ENCODE data around the gene RAB20. TPM values are rescaled to one million over a fixed set of nuclear protein-coding genes. Genes with fewer than 3 reads are reported as not detected.

Gene RAB20
- total RNA-seq, 1 experiment from 2014 or later = 10.6 TPM

DNA sequence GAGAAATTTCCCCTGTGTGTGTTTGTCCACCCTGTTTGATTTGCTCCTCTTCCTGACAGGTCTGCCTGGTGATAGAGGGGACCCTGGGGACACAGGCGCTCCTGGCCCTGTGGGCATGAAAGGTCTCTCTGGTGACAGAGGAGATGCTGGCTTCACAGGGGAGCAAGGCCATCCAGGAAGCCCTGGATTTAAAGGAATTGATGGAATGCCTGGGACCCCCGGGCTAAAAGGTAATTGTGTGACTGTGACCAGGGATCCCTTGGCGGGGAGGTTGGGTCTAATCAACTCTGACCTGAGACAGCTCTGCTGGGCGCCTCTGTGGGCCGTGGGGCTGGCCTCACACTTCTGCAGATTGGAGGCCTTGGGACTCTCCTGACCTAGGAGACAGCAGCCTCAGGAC lies 81.4 kb downstream of the RAB20 start:
- CTCF ChIA-PET = no interaction called here
- POLR2A ChIA-PET = no interaction called here
- RAD21 ChIA-PET (ENCODE audit: low non-redundant PET in 1 of 2, low total read pairs in 2 of 2, uncharacterized antibody in 2 of 2, unreplicated experiment in 2 of 2) = no interaction called here
- no peaks in the 10 kb centered on the region for H3K4me1 ChIP-seq (ENCODE audit: control insufficient read depth in 1 of 2, insufficient read depth in 2 of 2, low read length in 2 of 2)
- no peak for DNase-seq (ENCODE audit: low read depth, low spot score)
- H4K20me1 ChIP-seq (ENCODE audit: insufficient read depth) = no peaks in the 10 kb centered on the region
- no peak overlapping the region for H2AFZ ChIP-seq (ENCODE audit: low read depth, low read length, poor library complexity, severe bottlenecking)
- ATAC-seq = no peak
- no peak for TF ChIP-seq ZNF274 (IDR thresholded peaks at IDR 0.05; ENCODE audit: low read depth, low read length)
- no peak overlapping the region for H3K4me2 ChIP-seq (ENCODE audit: low read length)
- no peak overlapping the region for H3K27ac ChIP-seq (ENCODE audit: low read depth, low read length)
- H3K4me3 ChIP-seq (replicated peaks in 1 of 2; ENCODE audit: low read depth in 1 of 2, low read length in 2 of 2) = no peak overlapping the region
- no peaks in the 10 kb centered on the region for H3K9me2 ChIP-seq (ENCODE audit: insufficient read depth)
- BruUV-seq (replicated peaks) = no TSS peak
- no peaks in the 10 kb centered on the region for H3K79me2 ChIP-seq (ENCODE audit: insufficient read depth, low read length)
- intact Hi-C loops (cut with micrococcal nuclease) = no loop called here
- H3K36me3 ChIP-seq (ENCODE audit: control insufficient read depth in 1 of 2, insufficient read depth in 2 of 2, low read length in 2 of 2) = no peaks in the 10 kb centered on the region
- no peak overlapping the region for H3K9ac ChIP-seq (ENCODE audit: low read length)
- no peaks in the 10 kb centered on the region for H3K9me3 ChIP-seq (ENCODE audit: control insufficient read depth in 1 of 2, insufficient read depth in 1 of 2, low read depth in 1 of 2, low read length in 2 of 2)
- H3K27me3 ChIP-seq (ENCODE audit: insufficient read depth, low read length) = peaks cover 9% of the 10 kb centered on the region; the same call in 1 of the 2 replicates

DNA sequence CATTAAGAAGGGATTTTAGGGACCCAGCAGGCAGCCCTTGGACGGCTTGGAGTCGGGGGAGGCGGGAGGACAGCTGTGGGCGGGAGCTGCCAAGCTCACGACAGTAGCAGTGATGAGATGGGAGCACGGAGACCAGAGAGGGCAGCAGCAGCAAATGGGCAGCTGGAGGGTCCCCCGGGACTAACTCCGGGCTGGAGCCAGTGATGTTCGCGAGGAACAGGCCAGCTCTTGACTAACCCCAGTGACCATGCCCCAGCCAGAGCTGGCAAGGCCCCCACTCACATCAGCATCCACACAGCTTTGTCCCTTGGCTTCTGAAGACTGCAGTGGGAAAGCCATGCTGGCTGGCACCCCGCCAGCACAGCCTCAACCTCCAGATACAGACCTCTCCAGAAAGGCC lies 81.9 kb downstream of the RAB20 start:
- no TSS peak for BruUV-seq (replicated peaks)
- DNase-seq (ENCODE audit: low read depth, low spot score) (no peak), ATAC-seq (no peak)
- H3K36me3 ChIP-seq (ENCODE audit: control insufficient read depth in 1 of 2, insufficient read depth in 2 of 2, low read length in 2 of 2) = no peaks in the 10 kb centered on the region
- no peaks in the 10 kb centered on the region for H3K79me2 ChIP-seq (ENCODE audit: insufficient read depth, low read length)
- CTCF ChIA-PET = no interaction called here
- no peaks in the 10 kb centered on the region for H4K20me1 ChIP-seq (ENCODE audit: insufficient read depth)
- no peak overlapping the region for H3K4me2 ChIP-seq (ENCODE audit: low read length)
- H3K9me3 ChIP-seq (ENCODE audit: control insufficient read depth in 1 of 2, insufficient read depth in 1 of 2, low read depth in 1 of 2, low read length in 2 of 2) = no peaks in the 10 kb centered on the region
- intact Hi-C loops (cut with micrococcal nuclease) = no loop called here
- H3K4me3 ChIP-seq (replicated peaks in 1 of 2; ENCODE audit: low read depth in 1 of 2, low read length in 2 of 2) = no peak overlapping the region
- POLR2A ChIA-PET = no interaction called here
- no peaks in the 10 kb centered on the region for H3K4me1 ChIP-seq (ENCODE audit: control insufficient read depth in 1 of 2, insufficient read depth in 2 of 2, low read length in 2 of 2)
- no peak overlapping the region for H3K27ac ChIP-seq (ENCODE audit: low read depth, low read length)
- H2AFZ ChIP-seq (ENCODE audit: low read depth, low read length, poor library complexity, severe bottlenecking) = no peak overlapping the region
- RAD21 ChIA-PET (ENCODE audit: low non-redundant PET in 1 of 2, low total read pairs in 2 of 2, uncharacterized antibody in 2 of 2, unreplicated experiment in 2 of 2) = no interaction called here
- H3K9me2 ChIP-seq (ENCODE audit: insufficient read depth) = no peaks in the 10 kb centered on the region
- no peak for TF ChIP-seq TCF7L2 (IDR thresholded peaks at IDR 0.05; ENCODE audit: borderline replicate concordance, extremely low read depth, insufficient read depth, insufficient read length)
- TF ChIP-seq JUND (IDR thresholded peaks at IDR 0.05) = no peak
- TF ChIP-seq POLR2AphosphoS5 (IDR thresholded peaks at IDR 0.05; ENCODE audit: low read depth, low read length) = no peak
- TF ChIP-seq SIN3A (IDR thresholded peaks at IDR 0.05; ENCODE audit: low read depth) = no peak
- no peak for TF ChIP-seq RAD21 (IDR thresholded peaks at IDR 0.05; ENCODE audit: low read depth)
- no peak for TF ChIP-seq ZFX (IDR thresholded peaks at IDR 0.05)
- TF ChIP-seq ELF1 (IDR thresholded peaks at IDR 0.05; ENCODE audit: borderline replicate concordance, low read depth) = no peak
- no peak for TF ChIP-seq FOSL1 (IDR thresholded peaks at IDR 0.05; ENCODE audit: low read depth)
- no peak for TF ChIP-seq CBX3 (IDR thresholded peaks at IDR 0.05; ENCODE audit: low read depth)
- no peak for TF ChIP-seq EZH2 (IDR thresholded peaks at IDR 0.05)
- TF ChIP-seq, protein P1, sequence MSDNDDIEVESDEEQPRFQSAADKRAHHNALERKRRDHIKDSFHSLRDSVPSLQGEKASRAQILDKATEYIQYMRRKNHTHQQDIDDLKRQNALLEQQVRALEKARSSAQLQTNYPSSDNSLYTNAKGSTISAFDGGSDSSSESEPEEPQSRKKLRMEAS (IDR thresholded peaks at IDR 0.05) = no peak
- no peak overlapping the region for H3K9ac ChIP-seq (ENCODE audit: low read length)
- H3K27me3 ChIP-seq (ENCODE audit: insufficient read depth, low read length) = peaks cover 9% of the 10 kb centered on the region; the same call in 1 of the 2 replicates

Data from HCT116 (cell line).